PFSK-1 (cell line): Measurements from ENCODE around the gene ANKRD13D.

Experiments
- FOXP2 ChIP-seq: optimal IDR thresholded peaks from 2 replicates; pipeline ENCODE3; 2011; ENCODE audit warnings: borderline replicate concordance, control low read depth, inconsistent platforms; ENCODE audit not compliant: insufficient read depth; ENCODE audit errors: extremely low read length, extremely low read depth
- POLR2AphosphoS5 ChIP-seq: IDR thresholded peaks from 2 replicates; pipeline ENCODE4 v1.6.1; 2012; ENCODE audit warnings: low read depth, mild to moderate bottlenecking, control low read depth, low read length, moderate library complexity
- SIN3A ChIP-seq: IDR thresholded peaks from 2 replicates; pipeline ENCODE4 v1.6.1; 2012; ENCODE audit warnings: mild to moderate bottlenecking, low read length, moderate library complexity, borderline replicate concordance; ENCODE audit not compliant: insufficient read depth
- TAF1 ChIP-seq: IDR thresholded peaks from 2 replicates; pipeline ENCODE4 v1.6.1; 2012; ENCODE audit warnings: low read length, control low read depth, borderline replicate concordance; ENCODE audit not compliant: insufficient read depth
- TF ChIP-seq, protein P1 (sequence below), 2 experiments: IDR thresholded peaks; 2 replicates each; pipeline versions ENCODE4 v1.6.1 to v1.8.0; 2011 to 2012; ENCODE audit warnings: low read depth in 2 of 2, low read length in 2 of 2, control low read depth in 1 of 2, inconsistent platforms in 1 of 2, mild to moderate bottlenecking in 1 of 2, moderate library complexity in 1 of 2; ENCODE audit not compliant: insufficient read depth in 1 of 2

The ANKRD13D gene

GRCh38 chr11:67310246-67311050 lies 21.3 kb downstream of the ANKRD13D start:
- TF ChIP-seq POLR2AphosphoS5 (no peak), TAF1 (no peak), FOXP2 (no peak), SIN3A (no peak)
- TF ChIP-seq, protein P1, sequence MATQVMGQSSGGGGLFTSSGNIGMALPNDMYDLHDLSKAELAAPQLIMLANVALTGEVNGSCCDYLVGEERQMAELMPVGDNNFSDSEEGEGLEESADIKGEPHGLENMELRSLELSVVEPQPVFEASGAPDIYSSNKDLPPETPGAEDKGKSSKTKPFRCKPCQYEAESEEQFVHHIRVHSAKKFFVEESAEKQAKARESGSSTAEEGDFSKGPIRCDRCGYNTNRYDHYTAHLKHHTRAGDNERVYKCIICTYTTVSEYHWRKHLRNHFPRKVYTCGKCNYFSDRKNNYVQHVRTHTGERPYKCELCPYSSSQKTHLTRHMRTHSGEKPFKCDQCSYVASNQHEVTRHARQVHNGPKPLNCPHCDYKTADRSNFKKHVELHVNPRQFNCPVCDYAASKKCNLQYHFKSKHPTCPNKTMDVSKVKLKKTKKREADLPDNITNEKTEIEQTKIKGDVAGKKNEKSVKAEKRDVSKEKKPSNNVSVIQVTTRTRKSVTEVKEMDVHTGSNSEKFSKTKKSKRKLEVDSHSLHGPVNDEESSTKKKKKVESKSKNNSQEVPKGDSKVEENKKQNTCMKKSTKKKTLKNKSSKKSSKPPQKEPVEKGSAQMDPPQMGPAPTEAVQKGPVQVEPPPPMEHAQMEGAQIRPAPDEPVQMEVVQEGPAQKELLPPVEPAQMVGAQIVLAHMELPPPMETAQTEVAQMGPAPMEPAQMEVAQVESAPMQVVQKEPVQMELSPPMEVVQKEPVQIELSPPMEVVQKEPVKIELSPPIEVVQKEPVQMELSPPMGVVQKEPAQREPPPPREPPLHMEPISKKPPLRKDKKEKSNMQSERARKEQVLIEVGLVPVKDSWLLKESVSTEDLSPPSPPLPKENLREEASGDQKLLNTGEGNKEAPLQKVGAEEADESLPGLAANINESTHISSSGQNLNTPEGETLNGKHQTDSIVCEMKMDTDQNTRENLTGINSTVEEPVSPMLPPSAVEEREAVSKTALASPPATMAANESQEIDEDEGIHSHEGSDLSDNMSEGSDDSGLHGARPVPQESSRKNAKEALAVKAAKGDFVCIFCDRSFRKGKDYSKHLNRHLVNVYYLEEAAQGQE (IDR thresholded peaks at IDR 0.05; ENCODE audit: insufficient read depth in 1 of 2, low read depth in 2 of 2, low read length in 2 of 2) = no peak

DNA sequence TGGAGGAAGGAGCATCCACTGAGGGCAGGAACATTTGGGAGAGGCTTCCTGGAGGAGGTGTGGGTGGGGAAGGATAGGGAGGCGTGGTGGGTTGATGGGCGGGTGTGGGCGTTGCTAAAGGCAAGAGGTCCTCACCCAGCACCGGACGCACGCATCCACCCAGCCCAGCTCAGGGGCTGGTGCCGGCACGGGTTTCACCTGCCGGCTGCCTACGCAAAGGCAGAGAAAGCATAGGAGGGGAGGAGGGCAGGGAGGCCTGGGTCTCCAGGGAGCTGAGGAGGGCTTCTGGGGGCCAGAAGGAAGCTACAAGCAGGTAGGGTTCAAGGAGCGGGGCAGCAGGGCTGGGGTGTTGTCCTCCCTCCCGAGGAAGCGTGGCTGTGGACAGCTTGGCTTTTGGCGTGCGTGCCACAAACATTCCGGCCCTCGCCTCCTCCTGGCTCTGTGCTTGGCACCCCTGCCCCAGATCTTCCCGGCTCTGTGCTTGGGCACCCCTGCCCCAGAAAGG lies 22.0 kb downstream of the ANKRD13D start:
- TF ChIP-seq FOXP2 (no peak), TAF1 (no peak), POLR2AphosphoS5 (no peak), SIN3A (no peak)
- TF ChIP-seq, protein P1 (IDR thresholded peaks at IDR 0.05; ENCODE audit: insufficient read depth in 1 of 2, low read depth in 2 of 2, low read length in 2 of 2) = no peak

DNA sequence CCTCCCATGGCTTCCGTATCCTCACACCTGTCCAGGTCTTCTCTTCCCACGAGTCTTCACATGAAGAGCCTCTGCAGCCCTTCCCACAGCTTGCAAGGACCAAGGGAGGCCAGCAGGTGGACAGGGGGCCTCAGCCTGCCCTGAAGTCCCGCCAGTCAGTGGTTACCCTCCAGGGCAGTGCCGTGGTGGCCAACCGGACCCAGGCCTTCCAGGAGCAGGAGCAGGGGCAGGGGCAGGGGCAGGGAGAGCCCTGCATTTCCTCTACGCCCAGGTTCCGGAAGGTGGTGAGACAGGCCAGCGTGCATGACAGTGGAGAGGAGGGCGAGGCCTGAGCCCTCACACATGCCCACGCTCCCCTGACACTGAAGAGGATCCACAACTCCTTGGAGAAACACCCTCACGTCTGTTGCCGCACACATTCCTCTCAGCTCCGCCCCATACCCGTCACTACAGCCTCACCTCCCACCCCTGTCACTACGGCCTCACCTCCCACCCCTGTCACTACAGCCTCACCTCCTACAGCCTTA lies 22.5 kb downstream of the ANKRD13D start:
- TF ChIP-seq TAF1 (no peak), FOXP2 (no peak), SIN3A (no peak), POLR2AphosphoS5 (no peak)
- TF ChIP-seq, protein P1 (IDR thresholded peaks at IDR 0.05; ENCODE audit: insufficient read depth in 1 of 2, low read depth in 2 of 2, low read length in 2 of 2) = no peak

DNA sequence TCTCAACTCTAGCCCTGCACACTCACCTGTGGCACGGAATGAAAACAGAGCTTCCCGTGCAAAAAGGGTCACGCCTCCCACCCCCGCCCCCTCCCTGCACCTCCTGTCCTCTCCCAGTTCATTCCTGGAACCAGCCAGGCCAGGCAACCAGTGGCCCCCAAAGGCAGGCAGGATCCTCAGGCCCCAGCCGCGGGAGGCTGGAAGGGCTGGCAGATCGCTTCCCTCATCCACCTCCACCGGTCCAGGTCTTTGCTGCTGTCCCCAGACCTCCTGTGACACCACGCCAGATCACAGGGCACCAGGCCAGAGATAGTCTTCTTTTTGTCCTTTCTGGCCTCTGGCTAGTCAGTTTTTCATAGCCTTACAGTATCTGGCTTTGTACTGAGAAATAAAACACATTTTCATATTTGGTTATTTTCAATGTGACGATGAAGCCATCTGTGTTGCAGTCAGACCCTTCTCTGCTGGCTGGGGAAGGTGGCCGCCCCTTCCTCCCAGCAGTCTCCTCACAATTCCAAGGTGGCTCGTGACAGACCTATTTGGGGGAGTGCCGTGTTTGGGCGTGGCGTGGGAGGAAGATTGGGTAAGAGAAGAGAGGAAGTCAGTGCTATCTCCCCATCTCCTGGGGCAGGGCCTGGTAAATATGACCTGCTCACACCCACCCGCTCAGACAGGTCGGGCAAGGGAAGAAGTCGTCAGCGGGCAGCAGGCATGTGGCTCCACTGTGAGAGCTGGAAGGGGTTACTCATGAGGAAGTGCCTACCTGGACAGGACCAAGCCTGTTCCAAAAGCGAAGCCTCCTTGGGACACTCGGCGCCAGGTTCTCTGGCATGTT lies 23.3 kb downstream of the ANKRD13D start:
- TF ChIP-seq POLR2AphosphoS5 (no peak), FOXP2 (no peak), TAF1 (no peak)
- TF ChIP-seq, protein P1 (IDR thresholded peaks at IDR 0.05; ENCODE audit: insufficient read depth in 1 of 2, low read depth in 2 of 2, low read length in 2 of 2) = no peak
